ENCODE measurements around the gene OR51G1.
"Not testable (repeated sequence)": the region's sequence is repeated elsewhere in the genome, so short reads cannot be mapped to it uniquely, and the experiment has no call there.

OR51G1 gene

DNA sequence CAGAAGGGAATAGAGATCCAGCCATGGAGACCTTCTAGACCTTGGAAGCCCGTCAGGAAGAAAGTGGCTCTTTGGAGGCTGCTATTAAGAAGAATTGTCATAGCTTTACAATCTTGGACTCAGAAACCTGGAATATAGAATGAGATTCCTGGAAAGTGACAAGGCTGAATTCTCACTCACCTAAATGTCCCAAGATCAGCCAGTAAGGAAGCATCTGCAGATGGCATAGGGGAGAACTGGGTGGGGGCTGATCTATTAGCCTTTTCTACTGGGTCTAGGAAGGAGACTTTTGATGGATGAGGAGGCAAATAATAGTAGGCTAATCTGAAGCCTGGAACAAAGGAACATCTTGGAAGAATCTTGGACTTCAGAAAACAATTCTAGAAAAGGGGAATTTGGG, at the start of gene OR51G1:
Gene OR51G1 (minus strand): TSS at position 101 of the 400 bp plus-strand sequence. CDS start 0 bp downstream, at position 101.
- DNase-seq: no peak

DNA sequence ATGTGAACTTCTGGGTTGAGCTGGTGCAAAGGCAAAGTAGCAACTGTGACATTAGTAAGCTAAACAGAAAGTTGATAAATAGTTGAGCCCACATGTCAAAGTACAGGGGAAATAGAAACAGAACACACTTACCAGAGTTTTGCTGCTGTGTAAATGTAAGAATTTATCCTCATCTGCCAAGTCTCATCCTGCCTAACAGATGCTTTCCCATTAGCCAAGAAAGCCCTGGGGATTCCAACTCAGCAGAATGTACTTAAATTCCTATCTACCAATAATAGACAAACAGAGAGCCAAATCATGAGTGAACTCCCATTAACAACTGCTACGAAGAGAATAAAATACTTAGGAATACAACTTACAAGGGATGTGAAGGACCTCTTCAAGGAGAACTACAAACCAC, 38.7 kb upstream of the OR51G1 start:
- no peak for DNase-seq

DNA sequence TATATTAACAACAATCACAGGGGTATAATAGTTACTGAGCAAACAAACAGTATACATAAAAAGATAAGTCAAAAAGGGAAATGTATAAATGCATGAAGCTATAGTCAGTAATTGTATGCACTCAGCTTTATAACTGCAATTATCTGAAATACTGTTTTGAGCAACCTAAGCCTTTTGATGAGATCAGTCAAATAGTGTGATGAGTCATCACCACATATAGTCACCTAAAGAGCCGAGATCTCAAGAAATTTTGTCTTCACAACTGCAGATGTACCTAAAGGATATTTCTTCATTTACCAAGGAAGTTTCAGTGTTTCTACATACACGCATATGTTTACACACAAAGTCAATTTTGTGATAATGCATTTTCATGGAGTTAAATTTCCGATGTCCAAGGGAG, 36.7 kb upstream of the OR51G1 start:
- no peak for DNase-seq

DNA sequence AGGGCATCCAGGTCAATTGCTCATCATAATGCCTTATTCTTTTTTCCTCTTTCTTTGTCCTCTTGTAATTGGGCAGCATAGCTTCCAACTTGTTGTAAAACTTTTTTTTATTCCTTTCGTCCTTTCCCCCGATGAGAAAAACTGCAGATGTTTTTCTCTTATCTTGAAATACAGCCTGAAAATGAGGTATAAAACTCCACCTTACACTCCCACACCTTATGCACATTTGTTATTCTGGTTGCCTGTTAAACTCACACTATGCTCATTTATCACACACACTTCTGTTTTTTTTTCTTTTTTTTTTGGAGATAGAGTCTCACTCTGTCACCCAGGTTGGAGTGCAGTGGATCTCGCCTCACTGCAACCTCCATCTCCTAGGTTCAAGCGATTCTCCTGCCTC, 33.3 kb upstream of the OR51G1 start:
- no peak for DNase-seq

GRCh38 chr11:4955613-4956012, 31.5 kb upstream of the OR51G1 start, which contains the start of gene OR51A2:
Gene OR51A2, minus strand, starts transcription at chr11:4955713. Its CDS starts 0 bp downstream, at chr11:4955713.
- not testable (repeated sequence) for DNase-seq

DNA sequence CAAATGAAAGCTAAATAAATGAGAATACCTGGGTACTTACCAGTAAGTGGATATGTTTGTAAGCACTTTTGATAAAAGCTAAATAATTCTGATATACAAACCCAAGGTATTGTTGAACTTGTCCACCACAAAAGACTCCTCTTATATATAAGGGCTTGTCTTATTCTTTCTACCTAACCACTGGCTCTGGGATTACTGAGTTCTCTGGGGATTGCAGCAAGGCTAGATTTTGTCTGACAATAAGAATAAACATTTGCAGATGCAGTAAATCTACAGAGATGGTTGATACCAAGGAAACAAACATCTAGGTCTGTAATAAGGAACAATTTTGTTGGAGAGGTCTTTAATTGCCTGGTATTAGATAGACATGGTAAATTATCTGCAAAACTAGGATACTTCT, 23.4 kb upstream of the OR51G1 start, which contains the start of gene OR51A4:
Gene OR51A4 (minus strand): TSS at position 101 of the 400 bp plus-strand sequence. CDS start 505 bp downstream, outside the sequence.
- DNase-seq: no peak

GRCh38 chr11:4936745-4937144, 12.6 kb upstream of the OR51G1 start:
- DNase-seq: no peak

DNA sequence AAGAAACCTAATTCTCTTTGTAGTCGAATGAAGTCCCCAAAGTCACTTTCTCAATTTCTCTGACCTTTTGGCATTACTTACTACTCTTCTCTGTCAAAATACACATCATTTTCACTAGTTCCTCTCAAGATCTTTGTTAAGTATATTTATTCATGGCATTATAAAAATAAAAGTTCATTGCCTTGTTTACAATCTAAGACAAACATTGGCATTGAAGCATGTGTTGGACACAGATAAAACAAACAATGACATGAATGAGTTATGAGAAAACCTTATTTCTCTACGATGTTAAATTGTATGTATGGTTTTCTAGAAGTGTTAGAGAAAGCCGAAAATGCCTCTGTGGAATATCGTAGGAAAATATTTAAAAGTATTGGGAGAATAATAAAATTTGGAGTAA, 8.6 kb upstream of the OR51G1 start:
- DNase-seq: no peak

DNA sequence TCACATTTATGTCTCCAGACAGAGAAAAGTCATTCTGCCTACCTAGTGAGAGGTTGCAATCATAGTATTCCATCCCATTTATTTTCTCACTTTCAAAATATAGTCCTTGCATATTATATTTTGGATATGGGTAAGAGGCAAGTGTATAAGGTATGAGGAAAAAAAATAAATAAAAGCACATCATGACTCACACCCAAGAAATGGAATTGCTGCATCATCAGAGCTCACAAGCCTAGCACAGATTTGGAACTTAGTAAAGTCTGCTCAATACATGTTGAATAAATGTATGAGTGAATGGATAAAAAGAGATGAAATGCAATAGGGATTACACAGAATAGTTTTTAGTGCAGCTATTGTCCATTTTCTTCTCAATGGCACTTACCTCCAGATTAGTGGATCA, 2.5 kb upstream of the OR51G1 start:
- no peak for DNase-seq

DNA sequence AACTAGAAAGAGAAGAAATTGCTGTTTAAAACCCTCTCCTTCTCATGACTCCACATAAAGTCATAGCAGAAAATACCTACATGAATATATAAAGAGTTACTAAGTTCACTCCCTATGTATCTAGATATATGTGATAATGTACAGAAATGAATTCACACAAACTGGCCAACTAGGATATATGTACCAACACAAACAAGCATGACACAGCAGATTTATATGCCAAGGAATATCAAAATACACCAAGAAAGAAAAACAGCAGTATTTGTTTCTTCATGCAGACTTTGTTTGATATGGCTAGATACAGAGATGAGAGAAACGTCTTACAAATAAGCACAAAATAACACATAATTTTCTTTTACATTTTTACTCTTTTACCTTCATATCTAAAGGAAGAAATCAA, 1.8 kb downstream of the OR51G1 start:
- DNase-seq: no peak

GRCh38 chr11:4921796-4922195, 2.3 kb downstream of the OR51G1 start:
- no peak for DNase-seq

GRCh38 chr11:4919250-4919649, 4.9 kb downstream of the OR51G1 start, which contains the start of gene OR51G2:
Gene OR51G2, minus strand, starts transcription at chr11:4919350. Its CDS starts 3,687 bp downstream, at chr11:4915663.
- DNase-seq: no peak

- DNase-seq: no peak
Measured at GRCh38 chr11:4916581-4916980, 7.6 kb downstream of the OR51G1 start.

GRCh38 chr11:4903484-4903883, 20.7 kb downstream of the OR51G1 start, which contains the start of gene OR51A7:
Gene OR51A7, plus strand, starts transcription at chr11:4903783. Its CDS starts 3,587 bp downstream, at chr11:4907370.
- DNase-seq: no peak

DNA sequence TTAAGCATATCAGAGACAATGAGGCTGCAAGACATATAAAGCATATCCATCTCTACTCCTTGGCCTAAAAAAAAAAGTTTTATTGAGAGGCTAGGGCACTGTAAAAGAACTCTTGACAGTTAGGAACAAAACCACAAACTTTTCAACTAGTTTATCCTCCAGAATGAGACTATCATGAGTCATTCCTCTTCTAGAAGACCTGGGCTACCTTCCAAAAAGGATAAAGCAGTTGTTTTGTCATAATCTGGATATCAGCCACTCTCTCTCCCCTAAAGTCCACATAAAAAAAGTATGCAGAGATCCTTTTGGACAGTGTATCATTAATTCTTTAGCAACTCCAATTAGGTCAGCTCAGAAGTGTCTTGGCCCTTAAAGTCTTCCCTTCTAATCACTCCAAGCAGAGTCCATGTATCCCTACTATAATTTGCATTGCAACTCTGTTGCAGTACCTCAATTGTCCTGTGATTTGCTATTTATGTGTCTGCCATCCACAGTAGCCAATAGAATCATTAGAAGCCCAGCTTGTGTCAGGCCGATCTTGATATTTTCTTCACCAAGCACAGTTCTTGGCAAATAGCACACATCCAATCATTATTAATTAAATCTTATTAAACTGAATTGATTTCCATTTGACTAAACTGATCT, 32.0 kb downstream of the OR51G1 start:
- DNase-seq: no peak

- no peak for DNase-seq
Measured at GRCh38 chr11:4890279-4890678, 33.9 kb downstream of the OR51G1 start.

DNA sequence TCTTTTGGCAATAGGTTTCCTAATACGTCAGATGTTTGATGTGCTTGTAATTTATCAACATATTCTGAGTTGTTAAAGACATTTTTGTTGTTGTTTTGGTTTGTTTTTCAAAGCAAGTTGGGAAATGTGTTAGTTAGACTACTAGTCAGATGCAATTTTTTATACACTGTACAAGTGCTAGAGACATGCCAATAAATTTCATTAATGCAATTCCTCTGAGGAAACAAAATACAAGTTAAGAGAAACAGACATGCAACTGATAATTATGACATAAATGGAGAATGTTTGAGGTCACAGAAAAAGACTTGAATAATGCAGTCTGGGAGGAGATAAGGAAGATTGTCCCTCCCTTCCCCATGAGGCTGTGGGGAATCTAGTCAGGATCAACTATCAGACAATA, 36.5 kb downstream of the OR51G1 start:
- DNase-seq: no peak

DNA sequence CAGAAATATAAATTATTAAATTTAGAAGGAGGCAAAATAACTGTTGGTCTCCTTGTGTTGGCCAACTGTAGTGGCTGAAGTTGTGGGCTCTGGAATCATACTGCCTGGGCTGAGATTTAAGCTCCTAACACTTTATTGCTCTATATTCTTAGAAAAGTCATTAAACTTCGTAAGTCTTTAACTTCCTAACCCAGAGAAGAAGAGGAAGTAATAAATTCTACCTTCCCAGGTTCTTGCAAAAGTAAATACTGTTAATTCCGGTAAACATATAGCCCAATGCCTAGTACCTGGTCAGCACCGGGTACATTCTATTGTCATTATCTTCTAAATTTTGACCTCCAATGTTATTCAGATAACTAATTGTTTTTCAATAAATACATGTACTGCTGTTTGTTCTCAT, 38.0 kb downstream of the OR51G1 start:
- DNase-seq: no peak

GRCh38 chr11:4884361-4884760, 39.8 kb downstream of the OR51G1 start:
- DNase-seq: no peak

DNA sequence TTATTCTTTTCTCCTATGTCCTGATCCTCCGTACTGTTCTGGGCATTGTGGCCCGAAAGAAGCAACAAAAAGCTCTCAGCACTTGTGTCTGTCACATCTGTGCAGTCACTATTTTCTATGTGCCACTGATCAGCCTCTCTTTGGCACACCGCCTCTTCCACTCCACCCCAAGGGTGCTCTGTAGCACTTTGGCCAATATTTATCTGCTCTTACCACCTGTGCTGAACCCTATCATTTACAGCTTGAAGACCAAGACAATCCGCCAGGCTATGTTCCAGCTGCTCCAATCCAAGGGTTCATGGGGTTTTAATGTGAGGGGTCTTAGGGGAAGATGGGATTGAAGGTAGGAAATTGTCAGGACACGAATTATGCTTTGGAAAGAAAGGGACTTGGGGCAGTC, 41.6 kb downstream of the OR51G1 start:
- no peak for DNase-seq

- DNase-seq: no peak
Measured at GRCh38 chr11:4881860-4882500, 42.2 kb downstream of the OR51G1 start, which contains the start of gene OR51T1. Gene OR51T1, plus strand, starts transcription at chr11:4881900. Its CDS starts 0 bp downstream, at chr11:4881900.

GRCh38 chr11:4881188-4881587, 43.0 kb downstream of the OR51G1 start:
- DNase-seq: no peak

Data from stimulated activated CD4-positive, alpha-beta T cell treated with anti-CD3 and anti-CD28 coated beads, Interleukin-4, amount 100 ng/mL, for 4 hours (primary cell).